Choroid plexus epithelial cell (primary cell): ENCODE results near the gene PEX1.
"Not testable (repeated sequence)": the region's sequence is repeated elsewhere in the genome, so short reads cannot be mapped to it uniquely, and the experiment has no call there.

Experiments
- DNase-seq: peaks from one replicate; pipeline ENCODE4 v3.0.0-alpha.2; 2010; ENCODE audit warnings: low read depth
- H3K4me3 ChIP-seq: 2 replicates; pipeline ENCODE4 v1.5.1; 2011; ENCODE audit warnings: low read depth, mild to moderate bottlenecking, control low read depth, low read length, moderate library complexity
- TF ChIP-seq, protein P1 (sequence below): conservative IDR thresholded peaks from 2 replicates; pipeline ENCODE4 v1.5.1; 2011; ENCODE audit warnings: low read depth, mild to moderate bottlenecking, control low read depth, inconsistent platforms, low read length, moderate library complexity

PEX1 gene

DNA sequence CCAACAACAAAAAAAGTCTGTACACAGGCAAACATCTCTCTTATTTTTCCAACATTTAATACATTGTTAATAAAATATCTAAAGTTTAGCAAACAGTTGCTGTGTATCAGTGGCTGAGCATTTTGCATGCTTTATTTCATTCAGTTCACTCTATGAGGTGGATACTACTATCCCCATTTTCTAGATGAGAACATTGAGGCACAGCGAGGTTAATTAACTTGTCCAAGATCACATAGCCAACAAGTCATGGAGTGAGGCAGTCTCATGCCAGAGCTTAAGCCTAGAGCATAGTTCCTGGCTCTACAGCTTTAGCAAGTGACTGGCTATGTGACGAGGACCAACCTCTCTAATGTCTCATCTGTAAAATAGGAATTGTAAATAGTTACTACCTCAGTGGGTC lies 76.7 kb downstream of the PEX1 start:
- TF ChIP-seq, protein P1, sequence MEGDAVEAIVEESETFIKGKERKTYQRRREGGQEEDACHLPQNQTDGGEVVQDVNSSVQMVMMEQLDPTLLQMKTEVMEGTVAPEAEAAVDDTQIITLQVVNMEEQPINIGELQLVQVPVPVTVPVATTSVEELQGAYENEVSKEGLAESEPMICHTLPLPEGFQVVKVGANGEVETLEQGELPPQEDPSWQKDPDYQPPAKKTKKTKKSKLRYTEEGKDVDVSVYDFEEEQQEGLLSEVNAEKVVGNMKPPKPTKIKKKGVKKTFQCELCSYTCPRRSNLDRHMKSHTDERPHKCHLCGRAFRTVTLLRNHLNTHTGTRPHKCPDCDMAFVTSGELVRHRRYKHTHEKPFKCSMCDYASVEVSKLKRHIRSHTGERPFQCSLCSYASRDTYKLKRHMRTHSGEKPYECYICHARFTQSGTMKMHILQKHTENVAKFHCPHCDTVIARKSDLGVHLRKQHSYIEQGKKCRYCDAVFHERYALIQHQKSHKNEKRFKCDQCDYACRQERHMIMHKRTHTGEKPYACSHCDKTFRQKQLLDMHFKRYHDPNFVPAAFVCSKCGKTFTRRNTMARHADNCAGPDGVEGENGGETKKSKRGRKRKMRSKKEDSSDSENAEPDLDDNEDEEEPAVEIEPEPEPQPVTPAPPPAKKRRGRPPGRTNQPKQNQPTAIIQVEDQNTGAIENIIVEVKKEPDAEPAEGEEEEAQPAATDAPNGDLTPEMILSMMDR, result no peak
- DNase-seq, result no peak
- no peak overlapping the region for H3K4me3 ChIP-seq

DNA sequence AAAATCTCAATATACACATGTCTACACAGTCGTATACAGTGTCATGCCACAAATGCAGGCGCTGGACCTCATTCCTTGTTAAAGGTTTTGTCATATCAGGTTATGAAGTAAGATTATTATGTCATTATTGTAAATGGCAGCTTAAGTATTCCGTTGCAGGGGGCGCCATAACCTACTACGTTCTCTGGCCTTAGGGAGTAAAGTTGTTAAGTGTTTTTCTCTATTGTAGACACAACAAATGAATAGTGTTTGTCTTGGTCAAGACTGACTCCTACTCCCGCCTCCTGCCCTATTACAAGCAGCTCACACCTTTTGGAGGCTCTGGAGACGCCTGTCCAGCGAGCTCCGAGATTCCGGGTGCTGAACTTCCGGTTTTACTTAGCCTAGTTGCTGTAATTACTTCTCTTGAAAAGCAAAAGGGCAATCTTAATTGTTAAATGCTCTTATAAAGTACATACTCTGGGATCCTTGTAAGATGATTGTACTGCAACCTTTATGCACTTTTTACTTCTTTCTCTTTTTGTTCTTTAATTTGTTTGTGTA lies 80.0 kb downstream of the PEX1 start:
- TF ChIP-seq, protein P1, result peak; percentile 62
- H3K4me3 ChIP-seq, result peak overlapping the region; percentile 91
- peak; percentile 71 for DNase-seq

DNA sequence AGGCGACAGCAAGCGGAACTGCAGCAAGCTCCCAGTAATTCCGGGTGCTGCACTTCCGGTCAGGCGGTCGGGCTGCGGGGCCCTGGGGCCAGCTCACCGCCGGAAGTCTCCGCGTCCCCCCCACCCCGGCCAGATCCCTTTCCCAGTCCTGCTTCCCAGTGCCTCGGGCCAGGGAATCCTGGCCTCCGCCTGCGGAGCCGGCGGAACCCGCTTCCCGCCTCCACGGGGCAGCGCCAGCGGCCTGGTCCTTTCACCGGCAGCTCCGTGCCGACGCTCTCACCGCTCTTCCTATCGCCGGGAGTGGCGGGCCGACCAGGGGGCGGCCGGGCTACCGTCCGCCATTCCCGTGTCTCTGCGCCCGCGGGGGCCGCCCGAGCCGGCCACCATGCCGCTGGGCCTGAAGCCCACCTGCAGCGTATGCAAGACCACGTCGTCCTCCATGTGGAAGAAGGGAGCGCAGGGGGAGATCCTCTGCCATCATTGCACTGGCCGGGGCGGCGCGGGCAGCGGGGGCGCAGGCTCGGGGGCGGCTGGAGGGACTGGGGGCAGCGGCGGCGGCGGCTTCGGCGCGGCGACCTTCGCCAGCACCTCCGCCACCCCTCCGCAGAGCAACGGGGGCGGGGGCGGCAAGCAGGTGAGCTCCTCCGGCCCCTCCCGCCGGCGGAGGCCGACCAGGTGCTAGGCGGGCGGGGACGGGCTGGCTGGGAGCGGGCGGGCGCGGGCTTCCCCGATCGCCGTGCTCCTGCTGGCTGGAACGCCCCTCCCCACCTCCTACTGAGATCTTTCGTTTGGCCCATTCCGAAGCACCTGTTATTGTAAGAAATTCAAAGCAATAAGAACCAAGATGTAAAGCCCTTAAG lies 80.7 kb downstream of the PEX1 start, which contains the start of gene GATAD1:
GATAD1 (plus strand) TSS at position 138 of the 860 bp plus-strand sequence; CDS start at position 386, 248 bp downstream.
- TF ChIP-seq, protein P1, result peak; percentile 93
- H3K4me3 ChIP-seq, result peak within 1 kb of the TSS; percentile 91
- DNase-seq, result peak; percentile 95

DNA sequence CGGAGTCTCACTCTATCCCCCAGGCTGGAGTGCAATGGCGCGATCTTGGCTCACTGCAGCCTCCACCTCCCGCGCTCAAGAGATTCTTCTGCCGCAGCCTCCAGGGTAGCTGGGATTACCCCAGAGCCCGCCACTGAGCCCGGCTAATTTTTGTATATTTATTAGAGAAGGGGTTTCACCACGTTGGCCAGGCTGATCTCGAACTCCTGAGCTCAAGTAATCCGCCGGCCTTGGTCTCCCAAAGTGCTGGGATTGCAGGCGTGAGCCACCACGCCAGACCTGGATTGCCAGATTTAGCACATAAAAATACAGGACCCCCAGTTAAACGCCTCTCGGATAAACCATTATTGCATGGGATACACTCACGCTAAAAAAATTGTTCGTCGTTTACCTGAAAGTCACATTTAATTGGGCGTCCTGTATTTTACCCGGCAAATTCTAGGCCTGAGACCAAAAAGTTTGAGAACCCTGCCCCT lies 81.4 kb downstream of the PEX1 start:
- TF ChIP-seq, protein P1, result no peak
- no peak for DNase-seq
- H3K4me3 ChIP-seq, result no peak overlapping the region

DNA sequence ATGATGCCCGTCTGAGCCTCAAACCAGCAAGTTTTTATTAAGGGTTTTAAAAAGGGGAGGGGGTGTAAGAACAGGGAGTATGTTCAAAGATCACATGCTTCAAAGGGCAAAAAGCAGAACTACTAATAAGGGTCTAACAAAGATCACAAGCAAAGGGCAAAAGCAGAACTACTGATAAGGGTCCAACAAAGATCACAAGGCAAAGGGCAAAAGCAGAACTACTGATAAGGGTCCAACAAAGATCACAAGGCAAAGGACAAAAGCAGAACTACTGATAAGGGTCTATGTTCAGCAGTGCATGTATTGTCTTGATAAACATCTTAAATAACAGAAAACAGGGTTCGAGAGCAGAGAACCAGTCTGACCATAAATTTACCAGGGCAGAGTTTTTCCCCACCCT lies 85.6 kb downstream of the PEX1 start:
- not testable (repeated sequence) for H3K4me3 ChIP-seq, DNase-seq

DNA sequence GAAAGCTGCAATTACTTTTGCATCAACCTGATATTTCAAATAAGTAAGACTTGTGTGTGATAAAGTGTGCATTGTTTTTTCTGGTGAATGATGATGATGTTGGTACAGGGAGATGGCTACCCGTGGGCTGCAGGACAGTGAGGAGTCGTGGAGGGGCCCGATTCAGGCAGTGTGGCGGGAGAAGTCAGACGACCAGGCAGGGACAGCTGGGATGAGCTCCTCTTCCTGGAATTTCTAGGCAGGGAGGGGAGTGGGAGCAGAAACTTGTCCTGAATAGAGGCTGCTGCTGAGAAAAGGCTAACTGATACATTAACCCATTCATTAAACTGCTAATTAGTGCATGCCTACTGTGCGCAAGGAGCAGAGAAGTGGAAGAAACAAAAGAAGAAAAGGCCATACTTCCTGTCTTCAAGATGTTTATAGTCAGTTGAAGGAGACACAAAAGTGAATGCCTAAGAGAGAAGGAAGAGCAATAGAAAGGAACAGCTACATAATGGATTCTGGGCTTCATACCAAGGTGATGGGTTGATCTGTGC lies 90.3 kb downstream of the PEX1 start:
- DNase-seq, result no peak
- TF ChIP-seq, protein P1, result no peak
- no peak overlapping the region for H3K4me3 ChIP-seq
